GM12878 (cell line): ENCODE data around the gene COL9A1. TPM values are rescaled to one million over a fixed set of nuclear protein-coding genes. Genes with fewer than 3 reads are reported as not detected.

Source experiments
- ATAC-seq: fragments of 200-7000 bp; cut with Tn5 transposase; 3 replicates; pipeline ENCODE4 v1.9.1; 2020; ENCODE audit warnings: mild to moderate bottlenecking, moderate library complexity
- BruUV-seq: library from RNA; stranded (reverse); fragments of 400-500 nt; replicated peaks from 2 replicates; lab custom pipeline; 2021; lab: Mats Ljungman, UMichigan
- CTCF ChIA-PET: fragments of 300-600 bp; sonication (Branson Sonifier 250); formaldehyde crosslinking; extraction: SDS; loops from one replicate; lab custom pipeline; 2021; ENCODE audit warnings: inconsistent platforms; lab: Yijun Ruan, JAX
- POLR2A ChIA-PET: fragments of 350-600 bp; formaldehyde crosslinking; extraction: SDS; loops from one replicate; lab custom pipeline; 2021; ENCODE audit warnings: inconsistent platforms; lab: Charles Lee
- RAD21 ChIA-PET: fragments of 300-600 bp; sonication (Branson Sonifier 250); formaldehyde crosslinking; loops from one replicate; lab custom pipeline; 2023; ENCODE audit warnings: antibody characterized with exemption; ENCODE audit not compliant: unreplicated experiment; lab: Charles Lee
- SMC1A ChIA-PET: fragments of 300-600 bp; sonication (Branson Sonifier 250); formaldehyde crosslinking; loops from one replicate; lab custom pipeline; 2023; ENCODE audit not compliant: unreplicated experiment, uncharacterized antibody; lab: Charles Lee
- DNase-seq: peaks from one replicate; pipeline ENCODE4 v3.0.0-alpha.2; 2011; ENCODE audit warnings: low read depth, low spot score
- FAIRE-seq: peaks from 3 replicates; lab custom pipeline; 2011; peaks lifted over from hg19 to GRCh38; lab: Jason Lieb, UNC
- H2AFZ ChIP-seq: 2 replicates; pipeline ENCODE4 v1.6.0; 2011; ENCODE audit warnings: low read depth, low read length, control low read depth; ENCODE audit not compliant: control insufficient read depth
- H3K27ac ChIP-seq: 2 replicates; pipeline ENCODE4 v1.5.1; 2011; ENCODE audit warnings: control low read depth; ENCODE audit not compliant: control insufficient read depth, insufficient read depth
- H3K27me3 ChIP-seq, 2 experiments: replicated peaks in 1 of 2; 2 replicates each; pipeline versions ENCODE4 v1.6.0 to v1.6.1; 2011; ENCODE audit warnings: low read length in 1 of 2; ENCODE audit not compliant: control insufficient read depth in 2 of 2, insufficient read depth in 2 of 2
- H3K36me3 ChIP-seq, 2 experiments: 2 replicates each; pipeline ENCODE4 v1.5.1; 2011; ENCODE audit warnings: low read length in 1 of 2; ENCODE audit not compliant: control insufficient read depth in 2 of 2, insufficient read depth in 2 of 2
- H3K4me1 ChIP-seq: 2 replicates; pipeline ENCODE4 v1.6.1; 2011; ENCODE audit warnings: mild to moderate bottlenecking, low read length, moderate library complexity, mixed read lengths; ENCODE audit not compliant: control insufficient read depth, insufficient read depth
- H3K4me2 ChIP-seq: 2 replicates; pipeline ENCODE4 v1.6.0; 2011; ENCODE audit warnings: control low read depth; ENCODE audit not compliant: control insufficient read depth, insufficient read depth
- H3K4me3 ChIP-seq: fragments of 200-600 bp; sonication (generic); 2 replicates; pipeline ENCODE4 v1.5.1; 2016
- H3K79me2 ChIP-seq: 2 replicates; pipeline ENCODE4 v1.6.0; 2011; ENCODE audit warnings: low read length; ENCODE audit not compliant: control insufficient read depth, insufficient read depth
- H3K9ac ChIP-seq: 2 replicates; pipeline ENCODE4 v1.8.0; 2011; ENCODE audit warnings: low read length, control low read depth, mixed read lengths; ENCODE audit not compliant: control insufficient read depth, insufficient read depth
- H3K9me3 ChIP-seq: replicated peaks from 3 replicates; pipeline ENCODE4 v1.5.1; 2011; ENCODE audit warnings: mild to moderate bottlenecking, low read length; ENCODE audit not compliant: control insufficient read depth, insufficient read depth
- H4K20me1 ChIP-seq: 2 replicates; pipeline ENCODE4 v1.6.0; 2011; ENCODE audit not compliant: control insufficient read depth, insufficient read depth
- CEBPB ChIP-seq, 2 experiments: fragments of 150-350 bp in 1 of 2; IDR thresholded peaks; 2 replicates each; pipeline ENCODE4 v1.6.1; 2012 to 2014; ENCODE audit warnings: low read depth in 2 of 2, low read length in 2 of 2, borderline replicate concordance in 1 of 2, inconsistent platforms in 1 of 2
- JUNB ChIP-seq: IDR thresholded peaks from 2 replicates; pipeline ENCODE4 v1.6.1; 2016; ENCODE audit warnings: antibody characterized with exemption, mild to moderate bottlenecking
- PML ChIP-seq: IDR thresholded peaks from 2 replicates; pipeline ENCODE4 v1.6.1; 2012; ENCODE audit warnings: low read length, inconsistent platforms
- REST ChIP-seq: IDR thresholded peaks from 2 replicates; pipeline ENCODE4 v1.6.1; 2012; ENCODE audit warnings: mild to moderate bottlenecking, low read depth, low read length
- SMARCA5 ChIP-seq: fragments of 450-650 bp; IDR thresholded peaks from 2 replicates; pipeline ENCODE4 v1.6.1; 2017; ENCODE audit warnings: mild to moderate bottlenecking
- SUZ12 ChIP-seq: fragments of 200-600 bp; sonication (generic); IDR thresholded peaks from one replicate; pipeline ENCODE4 v1.6.1; 2018; ENCODE audit warnings: antibody characterized with exemption, mild to moderate bottlenecking; ENCODE audit not compliant: unreplicated experiment
- USF2 ChIP-seq: IDR thresholded peaks from 2 replicates; pipeline ENCODE4 v1.6.1; 2011; ENCODE audit warnings: low read depth, low read length, improper control_type of control experiment, borderline replicate concordance
- ZBTB11 ChIP-seq: fragments of 450-650 bp; formaldehyde crosslinking; IDR thresholded peaks from 2 replicates; pipeline ENCODE4 v1.5.0; 2022; ENCODE audit warnings: mild to moderate bottlenecking, missing genetic modification characterization
- ZBTB40 ChIP-seq: fragments of 450-650 bp; IDR thresholded peaks from 2 replicates; pipeline ENCODE4 v1.6.1; 2016; ENCODE audit warnings: mild to moderate bottlenecking, moderate library complexity, borderline replicate concordance
- WGBS: methylation state at CpG from one replicate; pipeline ENCODE4 v1.1.6; 2016; ENCODE audit warnings: low lambda C conversion rate; ENCODE audit not compliant: insufficient replicate concordance, insufficient coverage; ENCODE audit errors: missing lambda C conversion rate; 5-methylcytosine and 5-hydroxymethylcytosine counted together
- in situ Hi-C: fragments of 300-500 bp; cut with MboI; formaldehyde crosslinking; loops from 9 replicates; pipeline ENCODE4 v1.14.3; 2018; ENCODE audit warnings: mixed read lengths
- intact Hi-C: fragments of 100-400 bp; cut with micrococcal nuclease; formaldehyde crosslinking; loops from one replicate; pipeline ENCODE4 v1.14.2; 2022; ENCODE audit not compliant: unreplicated experiment
- polyA plus RNA-seq, 11 experiments: library from polyadenylated mRNA; depleted of rRNA in 4 of 11; unstranded in 6 of 11; stranded (reverse) in 5 of 11; fragments of >200 nt; fragmentation: Nextera tagmentation in 4 of 11; fragmentation: Illumina TruSeq in 1 of 11; extraction: Ambion mirVana in 4 of 11; extraction: Trizol in 1 of 11; gene quantifications; 1 replicate in 1 of 11; 2 replicates in 10 of 11; pipeline versions ENCODE4 v1.2.1 to v1.2.3, GENCODE V29; 2011 to 2016; ENCODE audit warnings: inconsistent platforms in 2 of 11, missing spikeins in 2 of 11, low read depth in 1 of 11
- total RNA-seq, 4 experiments: library from RNA; depleted of rRNA in 3 of 4; stranded (reverse); fragments of >200 nt in 3 of 4; fragmentation: Illumina TruSeq in 1 of 4; extraction: Trizol in 1 of 4; gene quantifications; 2 replicates each; pipeline versions ENCODE4 v1.2.1 to v1.2.3, GENCODE V29; 2013 to 2021

The COL9A1 gene
- total and polyA plus RNA-seq, 10 of the 15 experiments (the other 5 are each of a cell fraction or from before 2014, with no cell fraction given), result not detected

- DNase-seq (no peak), FAIRE-seq (no peak), ATAC-seq (no peak)
- CTCF ChIA-PET, result no interaction called here
- RAD21 ChIA-PET, result no interaction called here
- Histone ChIP-seq H3K27ac (no peak overlapping the region), H3K36me3 (peaks cover 0 to 2% of the 10 kb centered on the region in 2 experiments; a peak in 2 of 4 replicates), H3K4me3 (no peak overlapping the region), H3K9ac (no peak overlapping the region), H3K79me2 (no peaks in the 10 kb centered on the region), H3K9me3 (no peaks in the 10 kb centered on the region), H4K20me1 (no peaks in the 10 kb centered on the region), H2AFZ (no peak overlapping the region), H3K27me3 (no peaks in the 10 kb centered on the region), H3K4me2 (no peak overlapping the region), H3K4me1 (no peaks in the 10 kb centered on the region)
- 97% methylated on average over 2 of the region's 2 CpGs for WGBS
- in situ Hi-C loops, result no loop called here
- BruUV-seq, result no TSS peak
- SMC1A ChIA-PET, result no interaction called here
- POLR2A ChIA-PET, result no interaction called here
- intact Hi-C loops, result no loop called here
- TF ChIP-seq CEBPB (IDR thresholded peaks at IDR 0.05; ENCODE audit: borderline replicate concordance in 1 of 2, low read depth in 2 of 2, low read length in 2 of 2), result no peak
- TF ChIP-seq USF2, result no peak
- TF ChIP-seq PML, result no peak
- no peak for TF ChIP-seq ZBTB11
- TF ChIP-seq SUZ12, result no peak
- no peak for TF ChIP-seq REST
- TF ChIP-seq JUNB, result no peak
- no peak for TF ChIP-seq ZBTB40
- TF ChIP-seq SMARCA5, result no peak
These were observed 104.1 kb downstream of the COL9A1 start for GRCh38 chr6:70198785-70199184.
